CD4-positive, alpha-beta T cell treated with Interleukin-17A for 1 hour (primary cell): ENCODE data around the gene NR2C1.
A peak's percentile ranks its signal among the peaks of the same experiment; 100 is the strongest.
"Not testable (repeated sequence)": the region's sequence is repeated elsewhere in the genome, so short reads cannot be mapped to it uniquely, and the experiment has no call there.

Experiments
- DNase-seq: peaks from one replicate; pipeline ENCODE4 v3.0.0-alpha.2; 2020

The NR2C1 gene

DNA sequence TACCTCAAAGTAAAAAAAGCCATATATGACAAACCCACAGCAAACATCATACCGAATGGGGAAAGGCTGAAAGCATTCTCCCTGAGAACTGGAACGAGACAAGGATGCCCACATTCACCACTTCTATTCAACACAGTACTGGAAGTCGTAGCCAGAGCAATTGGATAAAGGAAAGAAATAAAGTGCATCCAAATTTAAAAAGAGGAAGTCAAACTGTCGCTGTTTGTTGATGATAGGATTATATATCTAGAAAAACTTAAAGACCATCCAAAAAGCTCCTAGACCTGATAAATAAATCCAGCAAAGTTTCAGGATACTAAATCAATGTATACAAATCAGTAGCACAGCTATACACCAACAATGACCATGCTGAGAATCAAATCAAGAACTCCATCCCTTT is 75.1 kb downstream of the NR2C1 start:
- DNase-seq = no peak

DNA sequence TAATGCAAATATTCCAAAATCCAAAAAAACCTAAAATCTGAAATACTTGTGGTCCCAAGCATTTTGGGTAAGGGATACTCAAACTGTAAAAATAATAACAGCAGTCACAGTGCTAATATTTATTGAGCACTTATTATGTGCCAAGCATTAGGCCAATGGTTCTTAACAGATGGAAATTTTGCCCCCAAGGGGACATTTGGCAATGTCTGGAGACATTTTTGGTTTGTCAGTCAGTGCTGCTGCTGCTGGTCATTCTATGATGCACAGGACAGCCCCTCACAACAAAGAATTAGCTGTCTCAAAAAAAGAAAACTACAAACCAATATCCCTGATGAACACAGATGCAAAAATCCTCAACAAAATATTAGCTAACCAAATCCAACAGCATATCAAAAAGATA is 75.7 kb downstream of the NR2C1 start:
- DNase-seq = no peak

GRCh38 chr12:94997061-94997460 is 76.4 kb downstream of the NR2C1 start:
- no peak for DNase-seq

DNA sequence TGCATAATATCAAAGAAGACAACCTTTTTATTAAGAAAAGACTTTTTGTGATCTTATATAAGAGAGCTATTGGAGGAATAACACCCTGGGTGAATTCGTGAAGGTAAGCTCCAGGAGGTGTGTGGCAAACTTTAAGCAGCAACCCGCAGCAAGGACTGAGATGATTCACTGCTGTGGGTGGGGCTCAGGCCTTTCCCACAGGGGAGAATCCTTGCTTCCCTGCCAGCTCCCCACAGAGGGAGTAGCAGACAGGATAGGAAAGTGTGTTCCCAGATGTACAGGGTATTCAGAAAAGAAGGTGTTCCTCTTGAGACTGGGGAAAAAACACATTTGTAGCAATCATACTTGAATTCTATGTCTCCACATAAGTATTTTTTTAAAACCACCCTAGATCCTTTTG is 79.1 kb downstream of the NR2C1 start:
- no peak for DNase-seq

- DNase-seq = not testable (repeated sequence)
These were observed 79.6 kb downstream of the NR2C1 start for GRCh38 chr12:94993855-94994254.

DNA sequence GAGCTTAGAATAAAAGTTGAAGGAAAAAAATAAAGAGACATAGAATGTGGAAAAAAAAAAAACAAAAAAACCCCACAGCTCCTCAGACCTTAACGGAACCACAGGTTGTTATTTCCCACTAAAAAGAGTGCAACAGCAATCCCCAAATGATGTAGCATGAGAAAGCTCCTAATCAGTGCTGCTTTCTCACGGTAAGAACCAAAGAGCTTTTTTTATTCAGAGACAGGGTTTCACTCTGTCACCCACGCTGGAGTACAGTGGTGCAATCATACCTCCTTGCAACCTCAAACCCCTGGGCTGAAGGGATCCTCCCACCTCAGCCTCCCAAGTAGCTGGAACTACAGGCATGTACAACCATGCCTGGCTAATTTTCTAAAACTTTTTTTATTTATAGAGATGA is 83.2 kb downstream of the NR2C1 start:
- DNase-seq = no peak

GRCh38 chr12:94988471-94988870 is 84.9 kb downstream of the NR2C1 start:
- peak; percentile 50 for DNase-seq

- peak; percentile 63 for DNase-seq
These were observed 85.6 kb downstream of the NR2C1 start for GRCh38 chr12:94987801-94988200.

- DNase-seq = no peak
These were observed 86.2 kb downstream of the NR2C1 start for GRCh38 chr12:94987076-94987669.

DNA sequence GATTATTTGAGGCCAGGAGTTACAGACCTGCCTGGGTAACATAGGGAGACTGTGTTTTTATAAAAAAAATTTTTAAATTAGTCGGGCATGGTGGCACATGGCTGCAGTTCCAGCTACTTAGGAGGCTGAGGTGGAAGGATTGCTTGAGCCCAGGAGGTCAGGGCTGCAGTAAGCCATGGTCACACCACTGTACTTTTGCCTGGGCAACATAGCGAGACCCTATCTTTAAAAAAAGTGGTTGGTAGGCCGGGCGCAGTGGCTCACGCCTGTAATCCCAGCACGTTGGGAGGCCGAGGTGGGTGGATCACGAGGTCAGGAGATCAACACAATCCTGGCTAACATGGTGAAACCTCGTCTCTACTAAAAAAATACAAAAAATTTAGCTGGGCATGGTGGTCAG is 88.3 kb downstream of the NR2C1 start:
- not testable (repeated sequence) for DNase-seq

DNA sequence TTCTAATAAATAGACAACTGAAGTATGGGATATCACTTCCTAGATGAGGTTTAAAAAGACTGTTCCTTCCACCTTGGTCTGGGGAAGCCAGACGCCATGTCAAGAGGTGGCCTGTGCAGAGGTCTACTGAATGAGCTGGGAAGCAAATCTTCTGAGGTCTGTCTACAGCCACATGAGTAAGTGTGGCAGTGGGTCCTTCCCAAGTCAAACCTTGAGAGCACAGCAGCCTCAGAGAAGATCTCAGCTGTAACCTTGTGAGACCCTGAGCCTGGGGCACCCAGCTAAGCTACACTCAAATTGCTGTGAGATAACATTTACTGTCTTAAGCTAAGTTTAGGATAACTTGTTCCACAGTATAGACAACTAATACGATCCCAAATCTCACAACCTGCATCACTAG is 90.1 kb downstream of the NR2C1 start:
- DNase-seq = no peak

DNA sequence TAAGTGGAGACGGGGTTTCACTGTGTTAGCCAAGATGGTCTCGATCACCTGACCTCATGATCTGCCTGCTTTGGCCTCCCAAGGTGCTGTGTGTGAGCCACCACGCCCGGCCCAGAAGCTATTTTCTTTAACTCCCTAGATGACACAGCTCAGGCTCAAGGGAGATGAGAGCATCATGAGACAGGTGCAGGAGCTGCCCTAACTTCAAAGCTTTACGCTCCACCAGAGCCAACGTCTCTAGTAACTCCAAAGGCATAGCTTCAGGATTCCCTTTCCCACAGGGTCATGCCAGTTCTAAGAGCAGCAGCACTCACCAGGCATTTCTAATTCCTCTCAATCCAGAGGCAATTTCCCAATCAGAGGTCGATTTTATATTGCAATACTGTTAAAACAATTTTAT is 91.0 kb downstream of the NR2C1 start:
- no peak for DNase-seq

GRCh38 chr12:94980577-94980976 is 92.8 kb downstream of the NR2C1 start:
- peak; percentile 37 for DNase-seq

GRCh38 chr12:94979941-94980340 is 93.5 kb downstream of the NR2C1 start:
- no peak for DNase-seq

DNA sequence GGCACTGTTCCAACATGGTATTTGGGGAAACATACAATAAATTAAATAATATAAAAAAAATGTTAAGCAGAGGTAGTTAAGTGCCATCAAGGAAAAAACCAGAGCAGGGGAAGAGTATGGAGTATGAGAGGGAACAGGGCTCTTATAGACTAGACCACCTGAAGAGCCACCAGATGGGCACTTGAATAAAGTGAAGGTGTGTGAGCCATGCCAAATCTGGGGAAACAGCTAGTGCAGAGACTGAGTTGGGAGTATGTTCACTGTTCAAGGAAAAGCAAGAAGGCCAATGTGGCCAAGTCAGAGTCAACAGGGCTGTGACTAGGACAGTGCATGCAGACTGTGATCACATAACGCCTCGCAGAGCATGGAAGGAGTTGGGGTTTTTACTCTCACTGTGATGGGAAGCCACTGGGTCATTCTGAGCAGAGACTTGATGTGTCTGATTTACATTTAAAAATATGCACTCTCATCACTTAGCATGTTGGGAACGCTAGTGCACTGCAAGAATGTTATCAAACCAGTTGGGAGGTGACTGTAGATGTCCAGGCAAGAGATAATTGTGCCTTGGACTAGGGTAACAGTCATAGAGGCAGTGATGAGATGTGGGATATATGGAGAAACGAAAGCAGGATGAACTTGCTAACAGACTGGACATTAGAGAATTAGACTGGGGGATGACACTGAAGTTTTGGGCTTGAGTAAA is 95.5 kb downstream of the NR2C1 start:
- DNase-seq = no peak

DNA sequence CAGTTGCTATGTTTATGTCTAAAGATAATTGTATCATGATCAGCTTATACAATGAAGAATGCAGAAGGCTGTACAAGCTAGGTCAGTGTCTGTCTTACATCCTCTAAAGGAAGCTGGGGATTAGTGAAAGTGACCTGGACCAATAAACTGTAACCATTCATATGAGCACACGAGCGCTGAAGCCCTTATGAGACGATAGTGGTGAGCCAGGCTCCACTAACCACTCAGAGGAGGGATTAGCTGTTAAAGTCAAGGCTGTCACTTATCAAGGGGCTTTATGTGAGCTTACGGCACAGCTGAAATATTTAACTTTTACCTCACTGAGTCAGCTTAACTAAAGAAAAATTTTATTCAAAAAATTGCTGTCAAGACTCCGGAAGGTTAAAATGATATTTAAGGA is 100.2 kb downstream of the NR2C1 start:
- DNase-seq = no peak

DNA sequence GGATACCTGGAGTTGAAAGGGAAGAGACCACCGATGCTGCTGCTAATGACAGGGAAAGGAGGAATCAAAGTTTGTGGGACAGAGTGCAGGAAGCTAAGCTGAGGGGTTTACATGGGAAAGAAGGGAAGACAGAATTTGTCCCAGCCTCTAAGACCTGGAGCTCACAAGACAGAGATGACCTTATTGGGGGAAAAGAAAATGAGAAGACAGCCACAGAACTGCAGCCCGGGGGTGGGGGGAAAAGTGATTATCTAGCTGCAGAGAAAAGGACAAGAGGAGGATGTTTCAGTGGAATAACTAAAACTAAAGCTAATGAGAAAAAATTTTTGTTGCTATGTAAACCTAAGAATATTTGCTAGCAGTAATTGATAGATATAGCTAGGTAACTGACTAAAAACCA is 100.6 kb downstream of the NR2C1 start:
- DNase-seq = no peak

DNA sequence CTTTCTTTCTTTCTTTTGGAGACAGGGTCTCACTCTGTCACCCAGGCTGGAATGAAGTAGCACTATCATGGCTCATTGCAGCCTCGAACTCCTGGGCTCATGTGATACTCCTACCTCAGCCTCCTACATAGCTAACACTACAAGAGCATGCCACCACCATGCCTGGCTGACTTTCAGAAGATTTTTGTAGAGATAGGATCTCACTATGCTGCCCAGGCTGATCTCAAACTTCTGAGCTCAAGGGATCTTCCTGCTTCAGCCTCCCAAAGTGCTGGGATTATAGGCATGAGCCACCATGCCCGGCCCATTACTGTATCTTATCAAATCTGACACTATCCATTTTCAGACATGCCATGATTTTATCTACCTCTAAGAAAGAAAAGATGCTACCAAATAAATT is 101.5 kb downstream of the NR2C1 start:
- no peak for DNase-seq

DNA sequence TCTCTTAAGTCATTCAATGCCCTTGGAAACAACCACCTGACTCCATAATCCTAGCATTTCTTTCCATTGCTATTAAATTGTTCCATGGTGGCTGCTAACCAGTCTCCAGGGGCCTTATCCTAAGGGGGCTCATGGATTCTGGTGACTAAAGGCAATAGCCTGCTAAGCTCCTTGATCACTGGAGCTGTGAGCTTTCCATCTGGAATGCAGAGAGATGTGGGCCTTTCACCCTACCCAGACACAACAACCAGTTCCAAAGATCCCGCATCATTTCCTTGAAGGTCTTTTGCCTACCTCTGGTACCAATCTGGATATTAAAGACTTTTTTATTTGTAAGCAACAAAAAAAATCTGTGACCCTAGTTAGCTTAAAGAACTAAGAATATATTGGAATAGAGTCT is 102.9 kb downstream of the NR2C1 start:
- DNase-seq = no peak
